ENCODE data around the gene RNF111.
A peak's percentile ranks its signal among the peaks of the same experiment; 100 is the strongest.

RNF111 gene

DNA sequence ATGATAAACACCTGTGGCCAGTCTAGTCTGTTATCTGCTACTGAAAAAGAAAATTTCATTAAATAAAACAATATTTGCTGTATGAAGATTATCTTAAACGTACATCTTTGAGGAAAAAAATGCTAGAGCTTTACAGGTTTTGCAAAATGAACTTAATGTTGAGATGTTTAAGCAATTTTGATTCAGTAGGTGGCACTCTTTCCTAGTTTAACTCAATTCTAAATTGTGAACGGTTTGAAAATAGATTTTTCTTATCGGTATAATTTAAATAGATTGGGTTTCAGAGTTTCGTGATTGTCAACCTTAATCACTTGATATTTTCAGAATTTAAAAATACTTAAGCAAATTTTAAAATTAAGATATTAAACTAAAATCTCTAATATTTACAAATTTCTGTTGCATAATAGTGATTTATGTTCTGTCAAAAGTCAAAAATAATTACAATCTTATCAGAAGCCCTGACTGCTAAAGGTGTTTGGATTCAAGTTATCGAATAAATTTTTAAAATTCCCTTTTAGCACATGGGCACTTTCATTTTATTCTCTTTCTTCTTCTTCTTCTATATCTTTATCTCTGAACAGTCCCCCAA, 7.0 kb upstream of the RNF111 start:
- DNase-seq, result no peak
- Histone ChIP-seq H3K27ac (no peak overlapping the region), H3K36me3 (no peaks in the 10 kb centered on the region), H3K4me3 (ENCODE audit: low read depth, low read length) (no peak overlapping the region), H3K9me3 (ENCODE audit: severe bottlenecking) (no peaks in the 10 kb centered on the region), H3K27me3 (ENCODE audit: insufficient read depth, low read depth, severe bottlenecking) (no peaks in the 10 kb centered on the region)
- TF ChIP-seq, protein P1, sequence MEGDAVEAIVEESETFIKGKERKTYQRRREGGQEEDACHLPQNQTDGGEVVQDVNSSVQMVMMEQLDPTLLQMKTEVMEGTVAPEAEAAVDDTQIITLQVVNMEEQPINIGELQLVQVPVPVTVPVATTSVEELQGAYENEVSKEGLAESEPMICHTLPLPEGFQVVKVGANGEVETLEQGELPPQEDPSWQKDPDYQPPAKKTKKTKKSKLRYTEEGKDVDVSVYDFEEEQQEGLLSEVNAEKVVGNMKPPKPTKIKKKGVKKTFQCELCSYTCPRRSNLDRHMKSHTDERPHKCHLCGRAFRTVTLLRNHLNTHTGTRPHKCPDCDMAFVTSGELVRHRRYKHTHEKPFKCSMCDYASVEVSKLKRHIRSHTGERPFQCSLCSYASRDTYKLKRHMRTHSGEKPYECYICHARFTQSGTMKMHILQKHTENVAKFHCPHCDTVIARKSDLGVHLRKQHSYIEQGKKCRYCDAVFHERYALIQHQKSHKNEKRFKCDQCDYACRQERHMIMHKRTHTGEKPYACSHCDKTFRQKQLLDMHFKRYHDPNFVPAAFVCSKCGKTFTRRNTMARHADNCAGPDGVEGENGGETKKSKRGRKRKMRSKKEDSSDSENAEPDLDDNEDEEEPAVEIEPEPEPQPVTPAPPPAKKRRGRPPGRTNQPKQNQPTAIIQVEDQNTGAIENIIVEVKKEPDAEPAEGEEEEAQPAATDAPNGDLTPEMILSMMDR (IDR thresholded peaks at IDR 0.05; ENCODE audit: low read depth, low read length), result no peak

- no peaks in the 10 kb centered on the region for H3K27me3 ChIP-seq (ENCODE audit: insufficient read depth, low read depth, severe bottlenecking)
- no peak for DNase-seq
- no peaks in the 10 kb centered on the region for H3K36me3 ChIP-seq
- no peaks in the 10 kb centered on the region for H3K9me3 ChIP-seq (ENCODE audit: severe bottlenecking)
- H3K27ac ChIP-seq, result no peak overlapping the region
- TF ChIP-seq, protein P1 (IDR thresholded peaks at IDR 0.05; ENCODE audit: low read depth, low read length), result no peak
- H3K4me3 ChIP-seq (ENCODE audit: low read depth, low read length), result no peak overlapping the region
Measured at GRCh38 chr15:58981808-58982475, 5.5 kb upstream of the RNF111 start.

DNA sequence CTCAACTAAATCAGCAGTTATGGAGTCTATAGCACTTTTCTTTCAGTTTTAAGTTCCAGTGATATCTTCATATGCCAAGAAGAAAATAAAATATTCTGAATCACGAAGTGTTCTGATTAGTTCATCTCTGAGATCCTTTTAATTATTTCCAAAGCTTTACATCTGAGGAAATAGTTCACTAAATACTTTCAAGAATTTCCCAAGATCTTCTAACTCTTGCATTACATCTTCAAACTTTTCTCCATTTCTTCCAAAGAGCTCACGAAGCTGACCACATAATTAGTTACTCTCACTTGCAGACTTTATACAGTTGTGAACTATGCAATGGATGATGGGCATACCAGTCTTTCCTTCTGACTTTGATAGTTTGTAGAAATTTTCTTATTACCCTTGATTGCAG, 4.2 kb upstream of the RNF111 start:
- H3K36me3 ChIP-seq, result no peaks in the 10 kb centered on the region
- H3K27ac ChIP-seq, result no peak overlapping the region
- TF ChIP-seq, protein P1 (IDR thresholded peaks at IDR 0.05; ENCODE audit: low read depth, low read length), result no peak
- no peaks in the 10 kb centered on the region for H3K9me3 ChIP-seq (ENCODE audit: severe bottlenecking)
- H3K27me3 ChIP-seq (ENCODE audit: insufficient read depth, low read depth, severe bottlenecking), result no peaks in the 10 kb centered on the region
- no peak overlapping the region for H3K4me3 ChIP-seq (ENCODE audit: low read depth, low read length)
- DNase-seq, result no peak

- no peak overlapping the region for H3K27ac ChIP-seq
- no peak for DNase-seq
- H3K27me3 ChIP-seq (ENCODE audit: insufficient read depth, low read depth, severe bottlenecking), result no peaks in the 10 kb centered on the region
- H3K36me3 ChIP-seq, result no peaks in the 10 kb centered on the region; the same call in 1 of the 2 replicates
- H3K9me3 ChIP-seq (ENCODE audit: severe bottlenecking), result no peaks in the 10 kb centered on the region
- TF ChIP-seq, protein P1 (IDR thresholded peaks at IDR 0.05; ENCODE audit: low read depth, low read length), result no peak
- H3K4me3 ChIP-seq (ENCODE audit: low read depth, low read length), result no peak overlapping the region
Measured at GRCh38 chr15:58985443-58985842, 2.0 kb upstream of the RNF111 start.

- no peaks in the 10 kb centered on the region for H3K27me3 ChIP-seq (ENCODE audit: insufficient read depth, low read depth, severe bottlenecking)
Measured at GRCh38 chr15:58987036-58987435, 427 bp upstream of the RNF111 start.

More at GRCh38 chr15:58987036-58987435, 427 bp upstream of the RNF111 start:
- H3K36me3 ChIP-seq, result peaks cover 13% of the 10 kb centered on the region
- no peaks in the 10 kb centered on the region for H3K9me3 ChIP-seq (ENCODE audit: severe bottlenecking)
- H3K27ac ChIP-seq, result peak overlapping the region; percentile 83
- TF ChIP-seq, protein P1 (IDR thresholded peaks at IDR 0.05; ENCODE audit: low read depth, low read length), result no peak
- H3K4me3 ChIP-seq (ENCODE audit: low read depth, low read length), result peak overlapping the region; percentile 92
- no peak for DNase-seq

Data from WERI-Rb-1 (cell line).